Common myeloid progenitor, CD34-positive (primary cell): ENCODE results near the gene TRABD2A.

Experiments
- CTCF ChIA-PET: fragments of 350-600 bp; sonication (Branson Sonifier 250); formaldehyde crosslinking; loops from one replicate; lab custom pipeline; 2021; ENCODE audit warnings: antibody characterized with exemption; lab: Charles Lee
- POLR2A ChIA-PET: fragments of 350-600 bp; sonication (Branson Sonifier 250); formaldehyde crosslinking; loops from one replicate; lab custom pipeline; 2021; ENCODE audit warnings: antibody characterized with exemption; lab: Charles Lee
- DNase-seq, 3 donors: peaks; one replicate each; pipeline versions ENCODE4 v3.0.0 to v3.0.0-alpha.2; 2013
- H3K27ac ChIP-seq, 2 experiments: 1 replicate in 1 of 2; 2 replicates in 1 of 2; pipeline ENCODE4 v1.7.0; 2013; ENCODE audit warnings: inconsistent platforms in 2 of 2, low read length in 2 of 2, mild to moderate bottlenecking in 2 of 2, low read depth in 1 of 2, moderate library complexity in 1 of 2; ENCODE audit not compliant: severe bottlenecking in 2 of 2, insufficient read depth in 1 of 2, poor library complexity in 1 of 2
- H3K27me3 ChIP-seq, 5 experiments: replicated peaks in 2 of 5; 1 replicate in 3 of 5; 2 replicates in 2 of 5; pipeline versions ENCODE4 v1.6.1 to v1.7.0; 2013; ENCODE audit warnings: low read length in 4 of 5, mild to moderate bottlenecking in 2 of 5, moderate library complexity in 2 of 5, inconsistent platforms in 1 of 5; ENCODE audit not compliant: insufficient read depth in 5 of 5, control insufficient read depth in 4 of 5
- H3K36me3 ChIP-seq, 4 experiments: 1 replicate in 2 of 4; 2 replicates in 2 of 4; pipeline versions ENCODE4 v1.6.1 to v1.7.0; 2013; ENCODE audit warnings: low read length in 3 of 4, control low read depth in 1 of 4, mild to moderate bottlenecking in 1 of 4; ENCODE audit not compliant: control insufficient read depth in 4 of 4, insufficient read depth in 4 of 4
- H3K4me1 ChIP-seq, 4 experiments: 1 replicate in 3 of 4; 2 replicates in 1 of 4; pipeline versions ENCODE4 v1.6.1 to v1.7.1; 2013; ENCODE audit warnings: low read length in 3 of 4, mild to moderate bottlenecking in 3 of 4, control low read depth in 1 of 4, inconsistent platforms in 1 of 4, moderate library complexity in 1 of 4; ENCODE audit not compliant: control insufficient read depth in 4 of 4, insufficient read depth in 4 of 4; ENCODE audit errors: control extremely low read depth in 1 of 4
- H3K4me3 ChIP-seq, 7 experiments: 1 replicate in 4 of 7; 2 replicates in 3 of 7; pipeline versions ENCODE4 v1.5.1 to v1.7.0; 2013; ENCODE audit warnings: mild to moderate bottlenecking in 7 of 7, low read length in 6 of 7, moderate library complexity in 6 of 7, inconsistent platforms in 2 of 7, low read depth in 2 of 7, control low read depth in 1 of 7; ENCODE audit not compliant: insufficient read depth in 4 of 7, control insufficient read depth in 1 of 7; ENCODE audit errors: extremely low read depth in 1 of 7
- H3K9me3 ChIP-seq, 5 experiments: 1 replicate in 4 of 5; 2 replicates in 1 of 5; pipeline versions ENCODE4 v1.6.1 to v1.7.1; 2013; ENCODE audit warnings: low read length in 4 of 5, mild to moderate bottlenecking in 2 of 5, inconsistent platforms in 1 of 5, low read depth in 1 of 5, moderate library complexity in 1 of 5; ENCODE audit not compliant: control insufficient read depth in 4 of 5, insufficient read depth in 2 of 5; ENCODE audit errors: control extremely low read depth in 1 of 5
- WGBS: methylation state at CpG from one replicate; pipeline ENCODE4 v1.1.5; 2013; ENCODE audit not compliant: insufficient coverage; 5-methylcytosine and 5-hydroxymethylcytosine counted together

TRABD2A gene

GRCh38 chr2:84840306-84840705 lies 40.6 kb downstream of the TRABD2A start:
- WGBS, result 97% methylated on average over 3 of the region's 3 CpGs
- Histone ChIP-seq H3K27ac (no peak overlapping the region), H3K27me3 (peaks cover 0 to 42% (median 10%) of the 10 kb centered on the region in 5 experiments), H3K9me3 (peaks cover 0 to 19% (median 5%) of the 10 kb centered on the region in 5 experiments), H3K4me3 (no peak overlapping the region), H3K36me3 (no peaks in the 10 kb centered on the region), H3K4me1 (peaks cover 0 to 1% (median 1%) of the 10 kb centered on the region in 4 experiments)
- no peak for DNase-seq
- POLR2A ChIA-PET, result no interaction called here
- CTCF ChIA-PET, result interaction anchor here (2.0 kb wide), 1 partner anchor 10 kb away, joined by 4 read pairs; no protein-coding TSS in a partner anchor

DNA sequence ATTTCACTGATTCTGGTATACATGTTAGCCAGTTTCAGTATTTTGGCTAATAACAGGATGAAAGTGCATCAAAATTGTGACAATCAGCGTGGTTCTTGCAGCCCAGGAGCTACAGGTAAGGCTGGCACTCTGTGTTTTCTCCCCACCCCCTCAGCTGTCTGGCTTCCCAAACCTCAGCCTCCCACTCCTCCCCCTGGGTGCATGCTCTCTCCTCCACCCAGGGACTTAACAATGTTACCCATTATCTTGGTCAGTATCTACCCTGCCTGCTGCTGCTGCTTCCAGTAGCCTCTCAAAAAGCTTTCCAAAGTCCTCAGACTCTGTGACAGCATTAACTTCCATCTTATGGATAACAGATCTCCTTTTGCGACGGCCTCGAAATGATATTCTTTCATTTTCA lies 41.0 kb downstream of the TRABD2A start:
- POLR2A ChIA-PET, result no interaction called here
- H3K36me3 ChIP-seq, result no peaks in the 10 kb centered on the region
- no peak overlapping the region for H3K4me3 ChIP-seq
- peaks cover 0 to 19% (median 5%) of the 10 kb centered on the region in 5 experiments for H3K9me3 ChIP-seq
- DNase-seq, result no peak
- H3K27me3 ChIP-seq, result peaks cover 0 to 42% (median 10%) of the 10 kb centered on the region in 5 experiments
- CTCF ChIA-PET, result interaction anchor here (2.0 kb wide), 1 partner anchor 11 kb away, joined by 4 read pairs; no protein-coding TSS in a partner anchor
- no peak overlapping the region for H3K27ac ChIP-seq
- 94% methylated on average over 4 of the region's 4 CpGs for WGBS
- H3K4me1 ChIP-seq, result no peaks in the 10 kb centered on the region

DNA sequence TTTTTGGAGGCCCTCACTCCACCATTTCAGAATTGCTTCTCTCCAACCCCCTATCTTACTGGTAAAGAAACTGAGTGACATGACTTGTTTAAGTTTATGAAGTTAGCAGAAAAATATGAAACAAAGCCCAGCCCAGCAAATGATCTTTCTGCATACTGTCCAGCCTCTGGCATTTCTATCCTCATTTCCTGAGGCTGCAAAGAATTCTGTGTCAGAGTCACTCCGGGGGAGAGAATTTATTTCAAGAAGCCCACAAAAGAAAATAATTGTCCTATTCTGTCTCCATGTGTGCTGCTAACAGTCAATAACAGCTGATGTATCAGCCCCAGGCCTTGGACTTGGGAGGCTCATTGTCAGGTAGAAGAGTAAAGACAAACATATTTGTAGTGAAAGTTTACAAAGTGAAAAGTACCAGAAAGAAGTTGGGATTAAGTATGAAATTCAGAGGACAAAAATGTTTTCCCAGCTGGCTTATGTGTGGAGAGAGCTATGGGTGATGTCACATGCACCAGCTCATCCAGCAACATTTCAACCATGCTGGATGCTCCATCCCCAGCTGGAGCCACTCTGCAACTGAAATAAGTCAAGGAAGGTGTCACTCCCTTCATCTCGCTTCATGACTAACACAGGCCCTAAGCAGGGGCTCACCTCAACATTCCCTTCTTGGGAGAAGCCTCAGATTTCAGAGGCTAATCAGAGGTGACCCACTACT lies 42.3 kb downstream of the TRABD2A start:
- WGBS, result no CpG with 5 or more reads among the region's 2 CpGs
- POLR2A ChIA-PET, result no interaction called here
- H3K27me3 ChIP-seq, result peaks cover 0 to 33% (median 4%) of the 10 kb centered on the region in 5 experiments
- H3K27ac ChIP-seq, result no peak overlapping the region
- CTCF ChIA-PET, result interaction anchor here (0.9 to 1.4 kb wide), 2 partner anchors 10 to 23 kb away, joined by 3 read pairs; no protein-coding TSS in a partner anchor
- H3K9me3 ChIP-seq, result peaks cover 0 to 19% (median 5%) of the 10 kb centered on the region in 5 experiments
- H3K36me3 ChIP-seq, result no peaks in the 10 kb centered on the region
- H3K4me1 ChIP-seq, result peaks cover 0 to 6% (median 3%) of the 10 kb centered on the region in 4 experiments
- no peak overlapping the region for H3K4me3 ChIP-seq
- no peak for DNase-seq

DNA sequence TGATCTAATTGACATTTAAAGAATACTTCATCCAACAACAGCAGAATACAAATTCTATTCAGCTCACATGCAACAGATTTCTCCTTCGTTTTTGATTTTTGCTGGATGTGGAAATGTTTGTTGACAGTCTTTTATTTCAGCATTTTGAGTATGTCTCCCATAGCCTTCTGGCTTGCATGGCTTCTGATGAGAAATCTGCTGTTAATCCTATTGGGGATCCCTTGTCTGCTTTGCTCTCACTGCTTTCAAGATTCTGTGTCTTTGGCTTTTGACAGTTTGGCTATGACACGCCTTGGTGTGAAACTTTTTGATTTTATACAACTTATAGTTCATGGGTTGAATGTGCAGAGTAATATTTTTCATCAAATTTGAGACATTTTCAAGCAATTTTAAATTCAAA lies 44.7 kb downstream of the TRABD2A start:
- WGBS, result no CpG with 5 or more reads among the region's 2 CpGs
- ChIA-PET CTCF (no interaction called here), POLR2A (no interaction called here)
- no peak overlapping the region for H3K27ac ChIP-seq
- peaks cover 0 to 23% (median 13%) of the 10 kb centered on the region in 4 experiments for H3K4me1 ChIP-seq
- H3K4me3 ChIP-seq, result no peak overlapping the region
- DNase-seq, result peak in 1 of 3 donors; percentile 15
- H3K9me3 ChIP-seq, result peaks cover 0 to 19% (median 5%) of the 10 kb centered on the region in 5 experiments
- H3K27me3 ChIP-seq, result peaks cover 0 to 15% (median 0%) of the 10 kb centered on the region in 5 experiments
- H3K36me3 ChIP-seq, result no peaks in the 10 kb centered on the region

DNA sequence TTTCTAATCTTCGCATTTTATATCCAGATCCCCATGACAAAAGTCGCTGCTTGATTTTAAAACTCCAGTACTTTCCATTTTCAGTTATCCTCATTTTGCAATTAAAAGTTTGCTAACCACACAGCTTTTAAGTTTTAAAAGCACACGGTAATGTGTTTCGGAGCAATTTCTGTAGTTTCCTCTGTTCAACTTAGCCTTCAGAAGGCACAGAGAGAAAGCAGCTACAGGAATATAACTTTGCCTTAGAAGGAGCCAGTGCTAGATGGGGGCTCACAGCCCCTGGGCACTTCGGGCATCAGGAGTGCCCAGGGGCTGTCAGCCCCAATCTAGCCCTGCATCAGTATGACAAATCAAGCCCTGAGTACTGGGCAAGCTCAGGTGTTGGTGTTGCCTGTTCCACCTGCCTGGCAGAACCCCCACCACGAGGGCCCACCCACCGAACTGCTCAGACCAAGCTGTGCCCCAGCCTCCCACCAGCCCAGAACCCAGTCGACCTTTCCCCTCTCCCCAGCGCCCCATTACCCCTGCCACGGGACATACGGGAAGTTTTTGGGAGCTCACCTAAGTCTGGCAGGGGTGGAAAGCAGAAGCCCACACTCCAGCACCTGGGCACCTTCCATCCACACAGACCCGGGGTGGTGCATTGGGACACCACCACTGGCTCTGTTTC lies 47.3 kb downstream of the TRABD2A start:
- peaks cover 0 to 19% (median 5%) of the 10 kb centered on the region in 5 experiments for H3K9me3 ChIP-seq
- no peak for DNase-seq
- WGBS, result 97% methylated on average over 6 of the region's 12 CpGs
- H3K4me1 ChIP-seq, result peaks cover 0 to 40% (median 22%) of the 10 kb centered on the region in 4 experiments
- no peak overlapping the region for H3K27ac ChIP-seq
- CTCF ChIA-PET, result interaction anchor here (2.1 kb wide), 1 partner anchor 10 kb away, joined by 6 read pairs; no protein-coding TSS in a partner anchor
- POLR2A ChIA-PET, result no interaction called here
- H3K27me3 ChIP-seq, result no peaks in the 10 kb centered on the region
- peak overlapping the region in 1 of 7 experiments; percentile 33 for H3K4me3 ChIP-seq
- no peaks in the 10 kb centered on the region for H3K36me3 ChIP-seq

- H3K4me1 ChIP-seq, result peaks cover 0 to 40% (median 22%) of the 10 kb centered on the region in 4 experiments
- CTCF ChIA-PET, result interaction anchor here (1.1 to 2.1 kb wide), 2 partner anchors 10 to 14 kb away, joined by 3 to 6 read pairs; no protein-coding TSS in a partner anchor
- H3K36me3 ChIP-seq, result no peaks in the 10 kb centered on the region
- peak; percentile 41 to 76 (median 74) for DNase-seq
- no peaks in the 10 kb centered on the region for H3K27me3 ChIP-seq
- peaks cover 0 to 19% (median 5%) of the 10 kb centered on the region in 5 experiments for H3K9me3 ChIP-seq
- WGBS, result 0% methylated on average over 3 of the region's 5 CpGs
- POLR2A ChIA-PET, result no interaction called here
- H3K27ac ChIP-seq, result no peak overlapping the region
- peak overlapping the region in 5 of 7 experiments; percentile 16 to 64 (median 42) for H3K4me3 ChIP-seq
These were observed 48.0 kb downstream of the TRABD2A start for GRCh38 chr2:84832772-84833461.
